Esophagus mucosa (tissue), 1 donor: ENCODE results near the gene SCNM1. TPM values are rescaled to one million over a fixed set of nuclear protein-coding genes. Genes with fewer than 3 reads are reported as not detected.
A peak's percentile ranks its signal among the peaks of the same experiment; 100 is the strongest.
"Not testable (repeated sequence)": the region's sequence is repeated elsewhere in the genome, so short reads cannot be mapped to it uniquely, and the experiment has no call there.

Experiments
- ATAC-seq: fragments of 200-7000 bp; cut with Tn5 transposase; one replicate; pipeline ENCODE4 v1.9.1; 2020
- total RNA-seq: library from RNA; stranded (reverse); gene quantifications from one replicate; pipeline ENCODE4 v1.2.4, GENCODE V29; 2023
- donor health status: DM: yes; HTN: yes; CAD: no.

Gene SCNM1
- total RNA-seq, 1 donor from 2014 or later = 30.6 TPM

DNA sequence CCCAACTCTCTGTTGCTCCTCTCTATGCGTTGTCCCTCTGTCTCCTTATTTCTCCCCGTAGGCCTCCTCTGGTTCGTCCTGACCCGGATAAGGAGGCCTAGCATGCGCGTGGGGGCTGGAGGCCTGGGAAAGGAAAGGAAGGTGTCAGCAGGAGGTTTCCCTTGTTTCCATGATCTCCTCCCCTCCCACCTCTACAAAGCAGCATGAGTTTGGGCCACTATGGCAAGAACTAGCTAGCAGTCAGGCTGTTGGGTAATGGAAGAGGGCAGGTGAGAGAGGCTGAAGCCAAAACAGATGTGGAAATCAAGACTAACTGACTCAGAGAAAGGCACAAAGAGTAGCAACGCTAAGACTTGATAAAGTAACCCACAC, 18.8 kb upstream of the SCNM1 start:
- peak; percentile 24 for ATAC-seq

- no peak for ATAC-seq
These were observed 18.3 kb upstream of the SCNM1 start for GRCh38 chr1:151147665-151148064.

GRCh38 chr1:151156515-151156819, 9.5 kb upstream of the SCNM1 start, which contains the start of gene TNFAIP8L2:
TSS of gene TNFAIP8L2 (plus strand) at chr1:151156649. CDS start at chr1:151158698, 2,049 bp downstream.
- ATAC-seq = peak; percentile 65

- peak; percentile 4 for ATAC-seq
These were observed 8.8 kb upstream of the SCNM1 start for GRCh38 chr1:151157067-151157531.

DNA sequence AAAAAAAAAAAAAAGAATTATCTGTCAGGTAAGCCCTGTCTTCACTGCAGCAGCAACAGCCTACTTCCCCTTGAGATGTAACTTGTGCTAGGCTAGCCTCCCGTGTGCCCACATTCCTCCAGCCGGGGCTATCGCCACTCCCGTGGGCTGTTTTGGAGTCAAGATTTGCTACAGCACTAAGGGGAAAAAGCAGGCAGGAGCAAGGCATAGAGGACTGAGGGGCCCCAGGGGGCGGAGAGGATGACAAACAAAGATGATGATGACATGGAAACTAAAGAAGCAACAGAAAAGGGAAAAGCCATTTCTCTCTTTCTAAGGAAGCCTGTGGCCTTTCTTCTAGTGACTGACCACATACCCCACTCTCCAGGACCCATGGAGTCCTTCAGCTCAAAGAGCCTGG, 7.6 kb upstream of the SCNM1 start:
- ATAC-seq = no peak

- ATAC-seq = no peak
These were observed 7.1 kb upstream of the SCNM1 start for GRCh38 chr1:151158751-151159251.

GRCh38 chr1:151159373-151159772, 6.6 kb upstream of the SCNM1 start:
- ATAC-seq = no peak

GRCh38 chr1:151164732-151165280, 1.1 kb upstream of the SCNM1 start:
- peak; percentile 20 for ATAC-seq

- ATAC-seq = no peak
These were observed 635 bp upstream of the SCNM1 start for GRCh38 chr1:151165281-151165737.

GRCh38 chr1:151166505-151166956, 587 bp downstream of the SCNM1 start:
- peak; percentile 32 for ATAC-seq

GRCh38 chr1:151167116-151167515, 1.2 kb downstream of the SCNM1 start:
- no peak for ATAC-seq

DNA sequence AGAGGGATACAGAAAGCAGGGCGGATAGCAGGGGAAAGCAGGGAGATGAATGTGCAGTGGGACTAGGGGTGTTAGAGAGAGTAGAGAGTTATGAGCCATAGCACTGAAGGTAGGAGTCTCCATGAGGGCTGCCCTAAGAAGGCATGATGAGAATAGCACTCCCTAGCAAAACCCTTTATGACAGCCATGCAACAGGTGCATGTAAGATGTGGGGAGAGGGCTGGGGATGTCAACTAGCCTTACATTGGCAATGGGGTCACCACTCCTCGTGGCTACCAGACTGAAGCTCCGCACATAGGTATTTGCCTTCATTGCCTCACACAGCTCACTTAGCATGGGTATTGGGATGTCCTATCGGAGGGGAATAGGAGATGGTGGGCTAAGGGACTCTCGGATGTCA, 5.2 kb downstream of the SCNM1 start:
- ATAC-seq = no peak

- no peak for ATAC-seq
These were observed 9.2 kb downstream of the SCNM1 start for GRCh38 chr1:151175041-151175741.

DNA sequence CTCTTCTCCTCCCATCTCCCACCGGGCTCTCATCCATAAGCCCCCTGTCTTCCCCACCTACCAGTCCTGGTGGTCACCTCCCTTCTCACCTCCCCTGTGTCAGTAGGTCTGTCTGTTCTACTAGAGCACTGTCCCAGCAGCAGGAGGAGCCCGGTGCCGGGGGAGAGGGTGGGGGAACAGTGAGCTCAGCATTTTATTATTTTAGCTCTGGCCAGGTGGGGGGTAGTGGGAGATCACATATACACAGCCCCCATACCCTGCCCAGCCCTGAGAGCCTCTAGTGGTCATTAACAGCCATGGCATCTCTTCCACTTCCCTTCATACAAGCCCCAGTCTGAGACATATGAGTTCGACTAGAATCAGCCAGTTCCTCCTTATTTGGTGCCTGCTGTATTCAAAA, 9.9 kb downstream of the SCNM1 start, which contains the start of gene TMOD4:
TSS of gene TMOD4 (minus strand) at position 119 of the 400 bp plus-strand sequence. CDS start 1,106 bp downstream, outside the sequence.
- peak; percentile 26 for ATAC-seq

DNA sequence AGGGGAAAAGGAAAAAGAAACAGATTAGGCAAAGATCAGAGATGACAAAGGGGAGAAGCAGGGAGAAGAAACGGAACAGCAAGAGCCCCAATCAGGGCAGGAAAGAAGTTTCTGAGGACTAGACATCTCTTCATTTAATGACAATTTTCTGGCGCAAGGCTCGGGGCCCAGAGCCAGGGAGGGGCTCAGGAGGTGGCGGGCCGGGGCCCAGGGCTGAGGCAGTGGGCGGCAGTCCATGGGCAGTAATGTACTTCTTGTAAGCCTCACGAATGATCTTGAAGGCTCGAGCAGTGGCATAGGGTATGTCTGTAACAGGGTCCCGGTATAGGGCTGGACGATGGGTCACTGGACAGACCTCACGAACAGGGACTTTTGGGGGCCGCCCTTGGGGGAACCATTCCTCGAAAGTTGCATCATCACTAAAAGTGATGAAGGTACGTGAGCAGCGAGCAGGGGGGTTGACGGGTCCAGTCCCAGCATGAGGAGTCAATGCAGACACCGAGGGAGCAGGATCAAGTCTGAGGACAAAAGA, 10.6 kb downstream of the SCNM1 start:
- no peak for ATAC-seq

GRCh38 chr1:151184211-151184610, 18.3 kb downstream of the SCNM1 start:
- ATAC-seq = no peak

GRCh38 chr1:151187205-151187604, 21.3 kb downstream of the SCNM1 start:
- no peak for ATAC-seq

GRCh38 chr1:151188667-151189066, 22.7 kb downstream of the SCNM1 start:
- not testable (repeated sequence) for ATAC-seq

DNA sequence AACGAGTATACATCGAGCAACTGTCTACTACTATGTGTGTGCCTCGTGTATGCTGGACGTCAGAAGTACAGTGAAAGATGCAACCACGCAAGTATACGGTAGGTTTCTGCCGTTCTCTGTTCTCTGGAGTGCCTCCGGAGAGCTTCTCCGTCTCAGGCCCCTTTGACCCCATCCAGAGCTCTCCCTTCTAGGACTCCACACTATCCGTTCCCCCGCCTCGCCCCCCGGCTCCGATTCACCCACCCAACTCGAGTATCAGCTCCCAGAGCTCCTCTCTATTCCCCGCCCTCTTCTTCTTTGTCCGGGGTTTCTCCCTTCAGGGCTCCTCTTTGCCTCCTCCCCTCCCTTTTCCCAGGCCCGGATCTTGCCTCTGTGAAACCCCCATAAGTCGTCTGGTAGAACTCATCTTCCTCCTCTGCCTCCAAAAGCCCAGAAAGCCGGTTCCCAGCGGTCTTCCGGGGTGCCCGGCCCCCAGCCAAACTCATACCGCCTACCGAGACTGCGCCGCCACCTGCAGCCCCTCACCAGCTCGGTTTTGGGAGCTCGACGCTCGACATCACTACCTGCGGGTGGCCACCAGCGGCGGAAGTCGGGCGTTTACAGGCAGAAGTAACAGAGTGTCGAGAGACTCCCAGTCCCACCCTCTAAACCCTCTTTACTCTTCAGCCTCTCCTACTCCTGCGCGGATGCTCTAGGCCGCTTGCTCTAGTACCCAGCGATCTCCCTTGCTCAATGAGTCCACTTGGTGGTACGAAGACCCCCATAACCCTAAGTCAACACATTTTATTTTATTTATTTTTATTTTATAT, 23.9 kb downstream of the SCNM1 start, which contains the start of gene VPS72:
TSS of gene VPS72 (minus strand) at position 561 of the 809 bp plus-strand sequence. CDS start at position 485, 76 bp downstream.
- peak; percentile 91 for ATAC-seq

DNA sequence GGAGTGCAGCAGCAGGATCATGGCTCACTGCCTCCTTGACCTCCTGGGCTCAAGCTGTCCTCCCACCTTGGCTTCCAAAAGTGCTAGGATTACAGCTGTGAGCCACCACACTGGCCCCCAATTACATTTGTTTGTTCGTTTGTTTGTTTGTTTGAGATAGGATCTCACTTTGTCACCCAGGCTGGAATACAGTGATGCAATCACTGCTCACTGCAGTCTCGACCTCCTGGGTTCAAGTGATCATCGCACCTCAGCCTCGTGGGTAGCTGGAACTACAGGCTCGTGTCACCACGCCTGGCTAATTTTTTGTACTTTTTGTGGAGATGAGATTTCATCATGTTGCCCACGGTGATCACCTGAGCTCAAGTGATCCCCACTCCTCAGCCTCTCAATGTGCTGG, 26.1 kb downstream of the SCNM1 start:
- ATAC-seq = no peak

- ATAC-seq = no peak
These were observed 27.4 kb downstream of the SCNM1 start for GRCh38 chr1:151193304-151193703.

GRCh38 chr1:151193856-151194255, 27.9 kb downstream of the SCNM1 start:
- no peak for ATAC-seq
